Activated T-cell treated with anti-CD3 and anti-CD28 coated beads for 4 hours (primary cell): ENCODE data around the gene C16orf78.

Experiments used
- DNase-seq: peaks from one replicate; pipeline ENCODE4 v3.0.0-alpha.2; 2020

C16orf78 gene

DNA sequence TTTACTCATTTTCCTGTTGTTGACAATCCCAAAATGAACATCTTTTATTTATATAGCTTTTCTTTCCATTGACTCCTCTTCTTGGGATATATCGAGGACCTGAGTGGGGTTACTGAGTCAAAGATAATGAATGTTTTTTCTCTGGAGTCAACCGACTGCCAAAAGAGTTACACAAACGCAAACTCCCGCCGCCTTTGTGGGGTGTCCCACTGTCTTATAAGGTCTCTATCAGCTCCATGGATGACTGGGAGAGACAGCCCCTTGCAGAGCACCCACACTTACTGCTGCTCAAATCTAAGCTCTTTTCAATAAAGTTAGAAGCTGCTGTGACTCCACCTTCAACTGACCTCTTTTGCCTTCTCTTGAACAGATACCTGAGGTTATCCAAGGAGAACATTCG lies 25.2 kb downstream of the C16orf78 start:
- DNase-seq = no peak

DNA sequence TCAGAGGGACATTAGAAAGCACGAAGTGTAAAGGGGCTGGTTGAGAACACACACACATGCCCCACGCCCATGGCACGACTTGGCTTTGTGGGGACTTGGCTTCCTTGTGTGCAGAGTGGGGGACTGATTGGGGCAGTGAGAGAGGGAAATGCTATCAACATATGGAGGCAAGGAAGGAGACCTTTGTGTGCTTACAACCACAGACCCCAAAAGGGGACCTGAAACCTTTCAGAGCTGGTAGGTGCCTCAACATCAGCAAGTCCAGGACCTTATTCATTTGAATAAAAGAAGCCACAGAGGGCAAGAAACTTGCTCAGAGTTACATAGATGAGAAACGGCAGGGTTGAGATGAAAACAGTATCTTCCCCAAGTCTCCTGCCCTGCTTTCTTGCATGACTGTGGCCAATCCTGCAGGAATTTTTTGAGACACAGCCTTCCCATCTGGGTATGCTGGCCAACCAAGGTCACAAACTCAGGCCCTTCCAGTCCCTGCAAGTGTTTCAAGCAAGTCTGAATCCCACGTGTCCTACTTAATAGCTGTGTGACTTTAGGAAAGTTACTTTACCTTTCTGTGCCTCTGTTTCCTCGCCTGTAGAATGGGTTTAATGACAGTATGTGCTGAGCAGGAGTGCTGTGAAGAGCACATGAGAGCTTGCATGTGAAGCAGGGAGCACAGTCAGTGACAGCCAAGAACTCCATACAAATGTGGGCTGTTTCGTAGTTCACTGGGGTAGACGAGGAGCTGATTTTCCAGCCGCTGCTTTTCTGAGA lies 26.2 kb downstream of the C16orf78 start:
- no peak for DNase-seq

DNA sequence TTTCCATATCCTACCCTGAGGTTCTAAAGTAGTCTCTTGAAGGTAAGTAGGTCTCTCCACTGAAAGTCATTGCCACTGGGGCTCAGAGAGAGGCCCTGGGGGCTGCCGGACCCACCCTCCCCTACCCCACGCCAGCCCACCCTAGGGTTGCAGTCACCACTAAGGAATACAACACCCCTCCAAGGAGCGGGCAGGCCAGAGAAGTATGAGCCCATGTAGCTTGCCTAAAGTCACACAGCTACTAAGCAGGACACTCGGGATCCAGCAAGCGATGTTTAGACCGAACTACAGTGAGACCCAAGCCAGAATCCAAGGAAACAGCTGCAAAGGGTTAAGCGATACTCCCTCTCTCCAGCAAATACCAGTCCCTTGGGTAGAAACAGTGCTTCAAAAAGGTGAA lies 27.0 kb downstream of the C16orf78 start:
- DNase-seq = no peak

DNA sequence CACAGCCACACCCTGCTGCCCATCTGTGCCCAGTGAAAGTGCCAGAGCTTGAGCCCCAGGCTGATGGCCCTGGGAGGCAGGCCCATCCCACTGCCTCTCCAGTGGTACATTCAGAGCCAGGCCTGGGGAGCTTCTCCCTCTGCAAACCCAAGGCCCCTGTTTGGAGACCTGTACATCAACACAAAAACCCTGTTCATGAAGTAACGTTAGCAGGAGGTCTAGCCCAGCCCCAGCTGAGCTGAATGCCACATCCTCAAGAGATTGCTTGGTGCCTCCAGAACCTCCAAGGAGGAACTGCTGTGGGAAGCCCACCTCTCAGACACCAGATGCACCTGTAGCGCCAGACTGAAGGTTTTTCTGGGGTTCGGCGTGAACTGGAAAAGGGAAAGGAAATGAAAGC lies 31.5 kb downstream of the C16orf78 start:
- no peak for DNase-seq

DNA sequence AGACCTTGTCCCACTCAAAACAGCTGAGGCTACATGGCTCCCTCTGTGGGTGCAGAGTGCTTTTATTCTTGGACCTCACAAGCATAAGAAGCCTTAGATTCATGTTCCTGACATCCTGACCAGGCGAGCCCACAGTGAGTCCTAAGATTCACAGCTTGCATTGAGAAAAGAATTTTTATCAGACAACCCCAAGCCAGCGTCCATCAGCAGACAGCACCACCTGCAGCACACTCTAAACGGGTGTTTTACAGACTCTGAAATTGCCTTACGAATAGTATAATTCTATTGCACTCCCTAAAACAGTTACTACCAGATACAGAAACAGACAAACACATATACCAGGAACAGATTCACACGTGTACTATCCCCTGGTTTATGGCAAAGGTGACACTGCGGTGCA lies 31.9 kb downstream of the C16orf78 start:
- no peak for DNase-seq

DNA sequence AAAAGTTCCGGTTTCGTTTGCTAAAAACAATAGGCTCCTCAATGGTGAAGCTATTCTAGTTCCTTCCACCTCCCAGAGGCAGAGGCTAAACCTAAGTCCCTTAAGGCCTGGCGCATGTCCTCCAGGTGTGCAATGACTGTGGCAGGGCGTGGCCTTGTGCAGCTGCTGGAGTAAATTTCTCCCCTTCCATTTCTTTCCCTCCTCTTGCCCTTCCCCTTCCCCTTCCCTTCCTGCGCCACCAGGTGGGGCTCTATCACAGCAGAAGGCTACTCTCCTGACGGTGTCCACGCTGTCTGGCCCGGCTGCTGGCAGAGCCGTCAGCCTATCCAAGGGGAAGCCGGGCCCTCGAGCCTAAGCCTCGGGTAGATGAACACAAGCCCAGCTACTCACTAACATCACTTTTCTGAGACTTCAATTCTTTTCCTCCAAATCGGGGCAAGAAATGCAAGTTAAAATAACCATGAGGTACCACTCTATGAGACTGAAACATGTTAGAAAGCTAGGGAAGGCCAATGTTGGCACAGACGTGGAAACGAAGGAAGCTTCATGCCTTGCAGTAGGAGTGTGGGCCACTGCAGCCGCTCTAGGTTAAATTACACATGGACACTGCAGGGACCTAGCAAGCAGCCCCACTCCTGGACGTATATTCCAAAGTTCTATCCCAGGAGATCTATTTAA lies 34.4 kb downstream of the C16orf78 start:
- peak; percentile 42 for DNase-seq

DNA sequence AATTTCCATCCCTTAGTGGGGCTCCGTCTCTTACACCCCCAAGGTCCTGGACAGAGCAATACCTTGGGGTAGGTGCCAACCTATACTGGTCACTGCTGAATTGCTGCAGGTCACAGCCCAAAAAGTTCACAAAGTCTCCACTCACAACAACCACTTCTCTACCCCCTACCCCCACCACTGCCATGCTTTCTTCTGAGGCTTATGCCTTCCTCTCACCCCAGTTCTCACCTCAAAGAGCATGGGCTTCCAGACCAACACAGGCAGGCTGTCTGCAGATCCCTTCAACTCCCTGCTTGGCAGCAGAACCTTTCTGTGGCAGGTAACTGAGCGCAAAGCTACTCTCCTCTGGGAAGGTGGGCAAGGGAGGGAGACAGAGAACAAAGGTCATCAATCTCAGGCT lies 35.5 kb downstream of the C16orf78 start:
- DNase-seq = no peak

DNA sequence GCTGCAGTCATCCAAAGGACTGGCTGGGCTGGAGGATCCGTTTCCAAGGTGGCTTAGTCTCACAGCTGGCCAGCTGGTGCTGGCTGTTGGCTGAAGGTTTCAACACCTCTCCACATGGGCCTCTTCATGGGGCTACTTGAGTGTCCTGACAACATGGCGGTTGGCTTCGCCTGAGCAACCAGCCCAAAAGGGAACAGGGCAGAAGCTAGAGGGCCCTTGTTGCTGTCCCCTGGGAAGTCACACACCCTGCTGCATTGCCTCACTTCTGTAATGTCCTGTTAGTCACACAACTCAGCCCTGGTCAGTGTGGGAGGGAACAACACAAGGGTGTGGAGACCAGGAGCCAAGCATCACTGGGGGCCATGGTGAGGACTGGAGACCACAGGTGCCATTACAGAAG lies 36.6 kb downstream of the C16orf78 start:
- no peak for DNase-seq

DNA sequence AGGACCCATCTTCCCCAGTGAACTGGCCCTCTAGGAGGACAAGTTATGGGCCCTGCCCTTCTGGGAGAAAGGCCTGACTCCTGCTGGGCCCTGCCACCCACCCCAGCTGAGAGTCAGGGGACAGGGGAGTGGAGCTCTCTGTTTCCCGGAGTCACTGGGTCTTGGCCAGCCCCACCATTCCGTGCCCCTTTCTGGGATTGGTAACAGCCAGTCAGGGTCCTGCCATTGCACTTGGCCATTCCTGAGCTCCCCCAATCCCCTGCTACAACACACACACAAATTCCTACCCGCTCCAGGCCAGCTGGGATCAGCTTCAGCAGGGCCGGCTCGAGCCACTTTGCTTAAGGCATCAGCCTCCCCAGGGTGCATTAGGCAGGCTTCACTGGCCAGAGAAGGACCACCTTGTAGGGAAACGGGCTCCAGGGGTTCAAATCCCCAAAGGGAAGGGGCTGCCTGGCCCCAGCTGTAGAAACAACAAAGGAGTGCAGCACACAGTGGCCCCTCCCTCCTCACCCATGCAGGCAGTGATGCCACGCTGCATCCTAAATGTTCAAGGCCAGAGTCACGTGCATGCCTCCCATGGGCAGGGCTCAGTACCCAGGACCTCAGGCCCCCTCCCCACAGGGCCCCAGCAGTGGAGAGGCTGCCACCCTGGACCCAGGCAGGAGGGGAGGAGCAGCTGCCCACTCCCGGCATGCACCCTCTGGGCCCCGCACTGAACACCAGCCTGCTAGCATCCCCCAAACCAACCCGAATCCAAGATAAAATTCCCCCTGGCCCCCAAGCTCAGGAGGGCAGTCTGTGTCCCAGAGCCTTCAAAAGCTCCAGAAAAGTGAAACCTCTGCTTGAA lies 37.7 kb downstream of the C16orf78 start:
- no peak for DNase-seq

DNA sequence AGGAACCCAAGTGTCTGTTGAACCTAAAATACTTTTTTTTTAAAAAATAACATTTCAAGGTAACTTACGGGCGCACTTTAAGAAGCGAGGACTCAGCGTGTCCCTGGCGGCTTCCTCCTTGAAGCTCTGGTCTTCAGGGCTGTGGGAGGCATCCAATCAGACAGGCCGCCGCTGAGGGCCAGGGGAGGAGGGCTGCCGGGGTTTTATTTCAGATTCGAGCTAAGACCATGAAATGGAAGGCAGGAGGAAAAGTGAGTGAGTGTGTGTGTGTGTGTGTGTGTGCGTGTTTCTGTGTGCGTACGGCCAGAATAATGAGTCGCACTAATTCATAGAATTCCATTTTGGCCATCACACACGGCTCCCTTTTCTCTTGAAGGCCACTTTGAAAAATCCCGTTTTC lies 41.1 kb downstream of the C16orf78 start:
- no peak for DNase-seq

DNA sequence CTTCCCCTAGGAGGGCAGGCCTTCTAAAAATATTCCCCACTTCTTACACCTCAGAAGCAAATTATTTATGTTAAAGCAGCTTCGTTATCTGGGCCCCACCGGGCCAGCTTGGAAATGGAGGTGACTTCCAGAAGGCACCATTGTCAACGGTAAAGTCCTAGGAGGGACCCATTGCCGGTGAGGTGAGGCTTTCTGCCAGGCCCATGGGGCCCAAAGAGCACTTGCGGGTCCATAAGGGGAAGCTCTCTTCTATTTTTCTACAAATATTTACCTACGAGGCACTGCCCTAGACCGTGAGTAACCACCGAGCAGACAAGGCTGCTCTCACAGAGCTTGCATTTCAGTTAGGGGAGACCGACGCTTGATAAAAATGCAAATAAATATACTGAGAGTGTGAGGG lies 41.5 kb downstream of the C16orf78 start:
- DNase-seq = no peak

DNA sequence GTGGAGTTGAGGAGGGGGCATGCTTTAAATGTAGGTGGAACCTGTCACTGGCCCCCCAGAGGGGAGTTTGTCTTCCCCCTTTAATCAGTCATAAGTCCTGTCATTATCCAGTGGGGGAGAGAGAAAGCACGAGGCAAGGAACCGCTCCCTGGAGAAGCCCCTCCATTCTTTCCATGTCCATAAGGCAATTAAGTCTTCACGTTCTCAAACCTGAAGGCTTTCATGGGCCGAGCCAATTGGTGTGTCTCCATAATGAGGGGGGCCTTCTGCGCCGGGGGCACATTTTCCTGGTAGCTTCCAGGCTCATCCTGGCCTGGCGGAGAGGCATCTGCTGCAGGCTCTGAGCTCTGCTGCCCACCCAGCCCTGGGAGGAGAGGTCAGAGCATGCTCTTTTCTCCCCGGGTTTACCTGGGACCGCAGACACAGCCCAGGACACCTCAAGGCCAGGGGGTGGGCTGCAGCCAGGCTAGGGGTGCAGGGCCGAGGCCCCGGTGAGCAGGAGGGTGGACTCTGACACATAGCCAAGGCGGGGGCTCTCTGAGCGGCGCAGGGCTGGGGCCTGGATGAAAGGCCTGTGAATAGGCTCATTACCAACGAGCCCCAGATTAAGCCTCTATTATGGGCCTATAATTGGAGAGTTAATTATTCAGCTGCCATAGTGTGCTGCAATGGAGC lies 42.5 kb downstream of the C16orf78 start:
- DNase-seq = no peak

DNA sequence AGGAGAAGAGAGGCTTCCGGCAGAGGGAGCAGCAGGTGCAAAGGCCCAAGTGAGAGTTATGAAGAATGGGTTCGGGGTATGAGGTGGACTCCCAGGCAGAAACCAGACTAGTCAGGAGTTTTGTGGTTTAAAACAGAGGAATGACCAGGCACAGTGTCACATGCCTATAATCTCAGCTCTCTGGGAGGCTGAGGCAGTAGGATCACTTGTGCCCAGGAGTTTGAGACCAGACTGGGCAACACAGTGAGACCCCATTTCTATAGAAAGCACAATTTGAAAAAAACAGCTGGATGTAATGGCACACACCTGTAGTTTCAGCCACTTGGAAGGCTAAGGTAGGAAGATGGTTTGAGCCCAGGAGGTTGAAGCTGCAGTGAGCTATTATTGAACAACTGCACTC lies 43.8 kb downstream of the C16orf78 start:
- DNase-seq = no peak

DNA sequence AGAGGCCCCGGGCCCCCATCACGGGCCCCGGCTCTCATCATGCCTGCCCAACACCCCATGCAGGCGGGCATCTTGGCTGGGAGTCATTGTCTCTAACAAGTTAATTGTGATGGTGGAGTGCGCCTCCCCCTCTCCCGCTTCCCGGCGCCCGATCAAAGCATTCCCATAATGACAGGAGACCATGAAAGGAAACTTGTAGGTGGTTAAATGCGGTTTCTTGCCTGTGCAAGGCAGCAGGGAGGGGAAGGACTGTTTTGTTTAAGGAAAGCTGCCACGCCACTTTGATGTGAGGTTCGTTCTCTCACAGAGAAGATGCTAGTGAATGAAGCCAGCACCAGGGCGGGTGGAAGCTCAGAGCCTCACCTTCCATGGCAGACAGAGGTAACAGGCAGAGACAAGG lies 45.4 kb downstream of the C16orf78 start:
- DNase-seq = no peak

DNA sequence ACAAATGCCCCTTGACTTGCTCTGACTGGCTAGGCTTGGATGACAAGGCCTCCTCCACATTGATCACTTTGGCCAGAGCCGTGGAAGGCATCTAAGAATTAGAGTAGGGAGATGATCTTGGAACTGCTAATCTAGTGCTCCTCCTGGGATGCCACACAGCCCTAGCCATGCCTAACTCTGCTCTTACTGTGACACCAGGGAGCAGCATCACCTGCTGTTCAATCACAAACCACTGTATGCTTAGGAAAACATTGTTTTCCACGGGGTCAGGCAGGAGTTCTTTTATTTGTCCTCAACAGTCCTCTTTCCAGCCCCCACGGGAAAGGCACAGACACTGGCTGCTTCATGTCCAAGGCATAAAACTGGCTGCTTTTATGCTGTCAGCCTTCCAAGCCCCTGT lies 46.3 kb downstream of the C16orf78 start:
- DNase-seq = no peak

DNA sequence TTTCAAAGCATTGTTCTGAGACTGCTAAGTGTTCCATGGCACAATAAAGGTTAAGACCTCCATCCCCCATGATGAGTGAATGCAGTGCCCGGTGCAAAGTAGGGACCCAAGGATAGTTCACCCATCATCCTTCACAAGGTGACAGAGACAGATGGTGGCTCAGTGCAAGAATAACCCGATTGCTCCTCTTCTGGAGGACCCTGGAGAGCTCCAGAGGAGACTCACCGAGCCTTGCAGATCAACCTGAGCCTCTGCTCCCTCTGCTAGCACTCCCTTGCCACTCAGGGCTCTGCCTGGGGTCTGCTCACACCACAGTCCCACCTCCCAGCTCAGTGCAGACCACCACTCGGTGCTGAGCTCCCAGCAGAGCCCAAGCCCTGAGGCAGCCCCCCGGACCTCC lies 49.3 kb downstream of the C16orf78 start:
- no peak for DNase-seq

DNA sequence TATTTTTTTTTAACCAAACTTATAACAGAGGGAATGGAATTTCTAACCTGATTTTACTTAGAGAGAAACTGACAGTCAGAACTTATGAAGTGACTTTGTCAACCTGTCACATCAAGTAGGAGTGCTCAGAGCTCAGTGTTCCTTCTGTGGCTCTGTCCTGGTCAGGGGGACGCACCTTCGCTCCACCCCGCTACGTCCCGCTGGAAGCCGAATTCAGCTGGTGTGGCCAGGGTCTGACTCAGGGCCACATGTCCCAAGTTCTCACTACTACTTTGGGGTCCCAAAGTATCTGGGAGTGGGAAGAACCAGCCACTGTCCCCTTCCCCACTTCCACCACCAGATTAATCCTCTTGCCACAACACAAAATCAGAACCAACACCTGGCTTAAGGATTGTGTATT lies 51.4 kb downstream of the C16orf78 start:
- no peak for DNase-seq

DNA sequence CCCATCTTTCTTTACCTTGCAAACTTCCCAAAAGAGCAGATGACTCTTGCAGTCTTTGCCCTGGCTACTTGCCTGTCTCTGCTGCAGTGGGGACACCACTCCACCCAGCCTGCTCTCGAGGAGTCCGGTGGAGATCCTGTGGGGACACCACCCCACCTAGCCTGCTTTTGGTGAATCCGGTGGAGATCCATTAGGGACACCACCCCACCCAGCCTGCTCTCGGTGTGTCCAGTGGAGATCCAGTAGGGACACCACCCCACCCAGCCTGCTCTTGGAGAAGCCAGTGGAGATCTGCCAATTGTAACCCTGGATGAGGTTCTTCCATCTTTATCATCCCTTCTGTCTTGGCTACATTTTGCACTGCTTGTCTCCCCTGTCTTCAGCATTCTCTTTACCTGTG lies 54.2 kb downstream of the C16orf78 start:
- DNase-seq = no peak

DNA sequence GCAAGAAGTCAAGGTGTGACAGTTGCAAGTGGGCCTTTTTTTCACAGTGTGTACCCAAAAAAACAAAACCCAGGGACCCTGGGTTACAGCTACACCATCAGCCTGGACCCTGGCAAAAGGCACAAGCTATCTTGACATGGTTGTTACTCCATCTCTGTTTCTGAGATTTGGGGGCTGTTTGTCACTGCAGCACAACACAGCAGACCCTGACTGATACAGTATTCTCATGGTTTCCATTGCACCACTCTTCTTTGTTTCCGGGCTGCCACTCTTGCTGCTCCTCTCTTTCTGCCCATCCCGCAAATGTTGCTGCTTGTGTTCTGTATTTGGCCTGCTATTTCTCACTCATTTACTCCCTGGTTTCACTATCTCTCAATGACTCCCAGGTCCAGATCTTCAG lies 55.2 kb downstream of the C16orf78 start:
- DNase-seq = no peak

DNA sequence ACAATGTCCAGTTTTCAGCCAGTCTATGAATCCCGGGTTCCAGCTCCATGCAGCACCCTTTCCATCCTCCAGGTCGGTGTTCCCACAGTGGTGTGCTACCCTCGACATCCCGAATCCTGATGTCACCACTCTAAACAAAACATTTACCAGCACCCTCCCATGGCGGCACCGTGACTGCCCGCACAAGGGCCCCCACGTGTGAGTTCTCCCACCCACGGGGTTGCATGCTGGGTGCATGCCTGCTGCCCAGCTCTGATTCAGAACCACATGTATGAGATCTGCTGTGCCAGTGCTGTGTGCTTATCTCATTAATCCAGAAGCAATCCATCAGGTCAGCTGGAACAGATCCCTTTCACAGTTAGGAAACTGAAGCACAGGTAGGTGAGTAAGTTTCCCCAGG lies 57.4 kb downstream of the C16orf78 start:
- no peak for DNase-seq

DNA sequence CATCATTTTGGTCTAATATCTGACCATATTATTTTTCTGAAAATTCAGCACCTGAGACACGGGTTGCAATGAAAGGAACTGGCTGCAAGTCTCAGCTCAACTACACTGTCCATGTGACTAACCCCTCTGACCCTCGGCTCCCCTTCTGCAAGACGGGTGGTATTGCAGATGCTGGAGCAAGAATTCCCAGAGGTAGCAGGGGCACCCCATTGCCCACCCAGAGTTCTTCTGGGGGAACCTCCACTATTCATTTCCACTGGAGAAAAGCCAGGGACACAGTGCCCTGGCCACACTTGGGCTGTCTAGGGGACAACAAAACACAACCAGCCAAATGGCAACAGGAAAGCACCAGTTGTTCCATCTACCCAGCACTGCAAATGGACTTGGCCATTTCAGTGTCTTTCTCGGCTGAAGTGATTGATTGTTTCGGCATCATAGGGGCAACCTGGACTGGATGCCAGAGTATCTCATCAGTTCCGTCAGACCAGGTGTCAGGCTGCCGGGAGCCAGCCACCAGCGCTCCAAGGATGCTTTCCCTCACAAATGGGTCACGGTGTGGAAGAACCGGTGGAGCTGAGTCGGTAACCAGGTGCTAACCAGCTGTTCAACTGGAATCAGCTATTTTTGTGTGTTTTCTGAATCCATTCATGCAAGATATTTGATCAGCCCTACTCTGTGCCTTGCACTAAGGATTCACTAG lies 58.1 kb downstream of the C16orf78 start:
- no peak for DNase-seq

DNA sequence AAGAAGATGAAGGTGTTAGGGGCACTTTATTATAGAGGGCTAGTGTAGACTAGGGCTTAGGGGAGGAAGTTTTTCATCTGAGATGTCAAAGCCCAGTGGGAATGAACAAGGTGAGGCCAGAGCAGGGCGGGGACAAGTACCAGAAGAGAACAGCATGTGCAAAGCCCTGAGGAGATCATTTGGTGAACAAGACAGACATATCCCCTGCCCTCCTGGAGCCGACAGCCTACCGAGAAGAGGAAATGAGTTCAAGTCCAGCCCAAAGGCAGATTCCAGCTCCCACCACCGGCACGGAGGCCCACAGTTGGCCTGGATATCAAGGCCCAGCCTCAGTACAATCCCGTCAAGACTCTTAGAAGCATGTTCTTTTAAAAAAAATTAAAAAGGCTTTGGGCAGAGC lies 61.1 kb downstream of the C16orf78 start:
- no peak for DNase-seq

DNA sequence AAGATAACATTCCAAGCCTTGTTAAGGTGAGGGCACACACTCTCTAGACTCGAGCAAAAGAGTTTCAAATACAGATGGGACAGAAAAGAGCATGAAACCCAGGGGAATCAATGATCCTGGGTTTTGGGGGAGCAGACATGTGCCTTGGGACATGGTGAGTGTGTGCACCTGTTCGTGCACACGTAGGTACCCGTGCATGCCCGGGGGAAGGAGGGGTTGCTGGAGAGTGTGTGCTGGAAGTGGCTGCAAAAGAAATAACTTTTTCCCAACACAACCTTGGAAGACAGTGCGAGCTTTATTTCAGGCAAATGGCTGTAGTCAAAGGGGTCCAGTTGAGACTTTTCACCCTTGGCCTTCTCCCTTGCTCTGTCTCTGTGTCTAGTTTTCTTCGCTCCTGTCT lies 62.6 kb downstream of the C16orf78 start:
- no peak for DNase-seq
